Suppressor macrophage (primary cell): ENCODE results near the gene UXT.
"Not testable (repeated sequence)": the region's sequence is repeated elsewhere in the genome, so short reads cannot be mapped to it uniquely, and the experiment has no call there.

Experiments used
- DNase-seq, 4 experiments: peaks; one replicate each; pipeline ENCODE4 v3.0.0-alpha.2; 2020 to 2022

Gene UXT

GRCh38 chrX:47614618-47615017 lies 44.4 kb downstream of the UXT start:
- DNase-seq = no peak

- DNase-seq = no peak
These were observed 45.9 kb downstream of the UXT start for GRCh38 chrX:47613082-47613481.

GRCh38 chrX:47612418-47612817 lies 46.6 kb downstream of the UXT start:
- DNase-seq = no peak

- no peak for DNase-seq
These were observed 47.1 kb downstream of the UXT start for GRCh38 chrX:47611926-47612325.

- DNase-seq = no peak
These were observed 47.5 kb downstream of the UXT start for GRCh38 chrX:47611489-47611888.

- DNase-seq = peak; percentile 26 to 58 (median 43)
These were observed 48.5 kb downstream of the UXT start for GRCh38 chrX:47610511-47610910.

- DNase-seq = no peak
These were observed 50.7 kb downstream of the UXT start for GRCh38 chrX:47608130-47608810.

- DNase-seq = no peak
These were observed 51.9 kb downstream of the UXT start for GRCh38 chrX:47607091-47607490.

GRCh38 chrX:47605024-47605423 lies 54.0 kb downstream of the UXT start:
- peak; percentile 38 to 69 (median 65) for DNase-seq

GRCh38 chrX:47603125-47603524 lies 55.9 kb downstream of the UXT start:
- not testable (repeated sequence) for DNase-seq
